Measurements from ENCODE around the gene PRSS1.

PRSS1 gene

DNA sequence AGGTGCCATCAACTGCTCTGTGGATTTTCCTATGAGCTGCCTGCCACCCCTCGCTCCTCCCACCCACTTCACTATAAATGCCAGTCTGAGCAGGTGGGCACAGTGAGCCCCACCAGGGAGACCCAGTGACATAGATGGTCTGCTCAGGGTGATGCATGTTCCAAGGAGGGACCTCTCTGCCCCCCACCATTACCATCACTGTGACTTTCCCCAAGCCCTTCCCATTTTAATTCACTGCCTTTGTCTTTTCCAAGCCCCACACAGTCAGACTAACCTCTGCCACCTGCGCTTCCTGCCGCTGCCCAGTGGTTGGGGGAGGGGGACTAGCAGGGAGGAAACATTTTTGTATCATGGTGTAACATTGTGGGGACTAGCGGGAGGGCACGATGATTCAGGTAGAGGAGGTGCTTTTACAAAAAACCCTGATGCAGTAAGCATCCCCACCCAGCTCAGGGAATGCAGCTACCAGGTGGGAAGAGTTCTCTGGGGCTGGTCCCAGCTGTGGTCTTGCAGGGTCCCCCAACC is 46.1 kb downstream of the PRSS1 start:
- DNase-seq, result no peak

DNA sequence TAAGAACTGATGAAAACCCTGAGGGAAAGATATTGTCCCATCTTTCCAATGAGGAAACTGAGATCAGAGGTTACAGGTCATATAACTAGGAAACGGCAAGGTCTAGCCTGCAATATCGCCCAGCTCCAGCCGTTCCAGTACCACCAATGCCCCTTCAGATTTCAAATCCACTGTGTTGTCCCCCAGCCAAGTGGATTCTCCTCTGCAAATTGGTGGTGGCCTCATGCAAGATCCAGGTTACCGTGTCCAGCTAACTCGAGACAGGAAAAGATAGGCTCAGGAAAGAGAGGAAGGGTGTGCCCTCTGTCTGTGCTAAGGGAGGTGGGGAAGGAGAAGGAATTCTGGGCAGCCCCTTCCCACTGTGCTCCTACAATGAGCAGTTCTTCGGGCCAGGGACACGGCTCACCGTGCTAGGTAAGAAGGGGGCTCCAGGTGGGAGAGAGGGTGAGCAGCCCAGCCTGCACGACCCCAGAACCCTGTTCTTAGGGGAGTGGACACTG is 46.8 kb downstream of the PRSS1 start:
- no peak for DNase-seq

DNA sequence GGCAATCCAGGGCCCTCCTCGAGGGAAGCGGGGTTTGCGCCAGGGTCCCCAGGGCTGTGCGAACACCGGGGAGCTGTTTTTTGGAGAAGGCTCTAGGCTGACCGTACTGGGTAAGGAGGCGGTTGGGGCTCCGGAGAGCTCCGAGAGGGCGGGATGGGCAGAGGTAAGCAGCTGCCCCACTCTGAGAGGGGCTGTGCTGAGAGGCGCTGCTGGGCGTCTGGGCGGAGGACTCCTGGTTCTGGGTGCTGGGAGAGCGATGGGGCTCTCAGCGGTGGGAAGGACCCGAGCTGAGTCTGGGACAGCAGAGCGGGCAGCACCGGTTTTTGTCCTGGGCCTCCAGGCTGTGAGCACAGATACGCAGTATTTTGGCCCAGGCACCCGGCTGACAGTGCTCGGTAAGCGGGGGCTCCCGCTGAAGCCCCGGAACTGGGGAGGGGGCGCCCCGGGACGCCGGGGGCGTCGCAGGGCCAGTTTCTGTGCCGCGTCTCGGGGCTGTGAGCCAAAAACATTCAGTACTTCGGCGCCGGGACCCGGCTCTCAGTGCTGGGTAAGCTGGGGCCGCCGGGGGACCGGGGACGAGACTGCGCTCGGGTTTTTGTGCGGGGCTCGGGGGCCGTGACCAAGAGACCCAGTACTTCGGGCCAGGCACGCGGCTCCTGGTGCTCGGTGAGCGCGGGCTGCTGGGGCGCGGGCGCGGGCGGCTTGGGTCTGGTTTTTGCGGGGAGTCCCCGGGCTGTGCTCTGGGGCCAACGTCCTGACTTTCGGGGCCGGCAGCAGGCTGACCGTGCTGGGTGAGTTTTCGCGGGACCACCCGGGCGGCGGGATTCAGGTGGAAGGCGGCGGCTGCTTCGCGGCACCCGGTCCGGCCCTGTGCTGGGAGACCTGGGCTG is 47.5 kb downstream of the PRSS1 start:
- DNase-seq, result no peak

DNA sequence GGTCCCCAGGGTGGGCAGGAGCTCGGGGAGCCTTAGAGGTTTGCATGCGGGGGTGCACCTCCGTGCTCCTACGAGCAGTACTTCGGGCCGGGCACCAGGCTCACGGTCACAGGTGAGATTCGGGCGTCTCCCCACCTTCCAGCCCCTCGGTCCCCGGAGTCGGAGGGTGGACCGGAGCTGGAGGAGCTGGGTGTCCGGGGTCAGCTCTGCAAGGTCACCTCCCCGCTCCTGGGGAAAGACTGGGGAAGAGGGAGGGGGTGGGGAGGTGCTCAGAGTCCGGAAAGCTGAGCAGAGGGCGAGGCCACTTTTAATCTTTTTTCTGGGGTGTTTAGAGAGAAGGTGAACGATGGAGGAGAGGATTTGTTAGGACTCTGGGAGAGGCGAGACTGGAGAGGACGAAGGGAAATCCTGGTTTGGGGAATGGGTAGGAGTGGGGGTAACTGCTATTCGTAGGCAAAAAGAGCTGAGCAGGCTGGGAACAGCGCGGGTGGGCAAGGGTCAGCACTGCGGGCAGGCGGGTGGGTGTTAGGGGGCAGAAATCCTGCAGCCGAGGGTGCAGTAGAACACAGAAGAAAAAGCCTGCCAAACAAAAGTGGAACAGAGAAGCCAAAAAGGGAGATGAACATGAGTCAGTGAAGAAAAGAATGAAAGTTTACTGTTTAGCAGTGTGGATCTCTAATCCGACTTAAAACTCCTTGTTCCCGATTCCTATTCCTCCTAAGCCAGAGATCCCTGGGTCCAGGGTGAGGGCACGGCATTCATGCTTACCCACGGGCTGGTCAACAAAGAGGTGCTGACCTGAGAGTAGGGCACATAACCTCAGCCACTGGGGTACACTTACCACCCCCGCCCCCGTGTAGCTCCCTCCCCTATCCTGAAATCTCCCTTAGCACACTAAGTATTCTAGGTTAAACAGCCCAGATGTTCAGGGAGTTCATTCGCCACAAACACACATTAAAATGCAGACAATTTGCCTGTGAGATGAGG is 48.4 kb downstream of the PRSS1 start:
- no peak for DNase-seq

DNA sequence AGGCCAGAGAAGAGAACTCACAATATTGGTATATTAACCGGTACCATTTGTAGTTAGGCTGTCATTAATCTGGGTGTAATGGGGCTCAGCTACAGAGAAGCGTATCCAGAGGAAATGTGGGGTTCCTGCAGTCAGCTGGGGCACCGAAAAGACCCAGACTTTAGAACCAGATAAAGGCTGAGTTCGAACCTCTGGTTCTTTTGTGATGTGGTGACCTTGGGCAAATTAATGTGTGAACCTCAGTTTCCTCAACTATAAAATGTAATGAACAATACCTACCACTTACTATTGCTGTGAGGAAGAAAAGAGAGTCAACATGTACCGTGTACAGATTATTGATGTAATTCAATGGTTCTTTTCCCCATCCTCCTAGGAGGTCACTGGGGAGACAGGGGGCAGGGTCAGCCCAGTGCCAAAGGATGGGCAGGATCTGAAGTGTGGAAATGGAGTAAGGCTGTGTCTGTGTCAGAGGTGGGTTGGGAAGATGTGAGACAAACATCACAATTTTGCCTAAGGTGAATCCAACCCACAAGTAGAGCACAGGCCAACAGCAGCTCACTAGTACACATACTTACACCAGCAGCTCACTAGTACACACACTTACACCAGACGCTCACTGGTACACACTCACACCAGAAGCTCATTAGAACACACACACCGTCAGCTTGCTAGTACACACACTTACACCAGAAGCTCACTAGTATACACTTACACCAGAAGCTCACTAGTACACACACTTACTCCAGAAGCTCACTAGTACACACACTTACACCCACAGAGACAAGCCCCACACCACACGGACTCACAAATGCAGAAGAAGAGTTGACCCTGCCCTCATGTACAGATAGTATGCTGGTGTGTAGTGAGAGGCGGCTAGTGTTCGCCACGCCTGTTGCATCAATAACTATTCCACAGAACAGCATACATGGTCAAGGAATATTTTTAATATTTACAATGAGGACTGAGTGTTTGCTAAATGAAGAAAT is 49.5 kb downstream of the PRSS1 start:
- no peak for DNase-seq

DNA sequence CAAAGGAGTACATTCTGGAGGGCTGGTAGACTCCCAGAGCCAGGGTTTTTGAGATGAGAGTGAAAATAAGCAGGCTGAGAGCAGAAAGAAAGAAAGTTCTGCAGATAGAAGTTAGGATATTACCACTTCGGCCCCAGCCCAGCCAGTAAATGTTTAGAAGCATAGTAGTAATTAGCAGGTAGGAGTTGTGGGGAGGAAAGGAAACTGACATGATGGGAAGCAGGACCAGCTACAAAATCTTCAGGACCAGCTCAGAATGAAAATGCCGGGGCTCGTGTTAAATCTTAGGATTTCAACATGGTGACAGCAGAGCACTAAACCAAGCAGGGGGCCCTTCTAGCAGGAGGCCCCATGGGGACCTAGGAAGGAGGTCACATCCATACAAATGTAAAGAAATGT is 50.2 kb downstream of the PRSS1 start:
- DNase-seq, result no peak

DNA sequence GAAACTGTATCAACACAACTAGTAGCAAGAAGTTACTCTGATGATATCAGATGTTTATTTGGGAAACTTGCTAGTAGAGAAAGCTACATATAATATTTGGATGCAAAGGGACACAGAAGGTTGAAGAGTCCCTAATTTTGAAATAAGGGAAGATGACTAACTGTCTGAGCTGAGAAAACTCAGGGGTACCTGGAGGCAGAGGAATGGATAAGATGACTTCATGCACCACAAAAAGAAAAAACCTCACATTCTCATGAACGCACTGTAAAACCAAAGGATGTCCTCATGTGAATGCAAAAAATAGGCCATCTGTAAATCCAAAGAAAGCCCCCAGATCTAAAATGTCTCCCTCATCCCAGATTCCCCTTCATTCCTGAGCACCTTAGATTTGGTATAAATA is 50.8 kb downstream of the PRSS1 start:
- DNase-seq, result no peak

DNA sequence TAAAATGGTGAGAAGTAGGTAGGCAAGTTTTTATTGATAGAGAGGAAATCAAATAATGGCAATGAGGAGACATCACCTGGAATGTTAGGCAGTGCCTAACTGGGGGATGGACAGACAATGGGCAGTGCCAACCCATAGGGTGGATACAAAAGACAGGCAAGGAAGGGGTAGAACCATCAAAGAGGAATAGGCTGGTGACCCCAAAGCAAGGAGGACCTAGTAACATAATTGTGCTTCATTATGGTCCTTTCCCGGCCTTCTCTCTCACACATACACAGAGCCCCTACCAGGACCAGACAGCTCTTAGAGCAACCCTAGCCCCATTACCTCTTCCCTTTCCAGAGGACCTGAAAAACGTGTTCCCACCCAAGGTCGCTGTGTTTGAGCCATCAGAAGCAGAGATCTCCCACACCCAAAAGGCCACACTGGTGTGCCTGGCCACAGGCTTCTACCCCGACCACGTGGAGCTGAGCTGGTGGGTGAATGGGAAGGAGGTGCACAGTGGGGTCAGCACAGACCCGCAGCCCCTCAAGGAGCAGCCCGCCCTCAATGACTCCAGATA is 51.5 kb downstream of the PRSS1 start:
- DNase-seq, result no peak

DNA sequence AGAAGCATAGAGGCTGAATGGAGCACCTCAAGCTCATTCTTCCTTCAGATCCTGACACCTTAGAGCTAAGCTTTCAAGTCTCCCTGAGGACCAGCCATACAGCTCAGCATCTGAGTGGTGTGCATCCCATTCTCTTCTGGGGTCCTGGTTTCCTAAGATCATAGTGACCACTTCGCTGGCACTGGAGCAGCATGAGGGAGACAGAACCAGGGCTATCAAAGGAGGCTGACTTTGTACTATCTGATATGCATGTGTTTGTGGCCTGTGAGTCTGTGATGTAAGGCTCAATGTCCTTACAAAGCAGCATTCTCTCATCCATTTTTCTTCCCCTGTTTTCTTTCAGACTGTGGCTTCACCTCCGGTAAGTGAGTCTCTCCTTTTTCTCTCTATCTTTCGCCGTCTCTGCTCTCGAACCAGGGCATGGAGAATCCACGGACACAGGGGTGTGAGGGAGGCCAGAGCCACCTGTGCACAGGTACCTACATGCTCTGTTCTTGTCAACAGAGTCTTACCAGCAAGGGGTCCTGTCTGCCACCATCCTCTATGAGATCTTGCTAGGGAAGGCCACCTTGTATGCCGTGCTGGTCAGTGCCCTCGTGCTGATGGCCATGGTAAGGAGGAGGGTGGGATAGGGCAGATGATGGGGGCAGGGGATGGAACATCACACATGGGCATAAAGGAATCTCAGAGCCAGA is 52.5 kb downstream of the PRSS1 start:
- DNase-seq, result no peak

DNA sequence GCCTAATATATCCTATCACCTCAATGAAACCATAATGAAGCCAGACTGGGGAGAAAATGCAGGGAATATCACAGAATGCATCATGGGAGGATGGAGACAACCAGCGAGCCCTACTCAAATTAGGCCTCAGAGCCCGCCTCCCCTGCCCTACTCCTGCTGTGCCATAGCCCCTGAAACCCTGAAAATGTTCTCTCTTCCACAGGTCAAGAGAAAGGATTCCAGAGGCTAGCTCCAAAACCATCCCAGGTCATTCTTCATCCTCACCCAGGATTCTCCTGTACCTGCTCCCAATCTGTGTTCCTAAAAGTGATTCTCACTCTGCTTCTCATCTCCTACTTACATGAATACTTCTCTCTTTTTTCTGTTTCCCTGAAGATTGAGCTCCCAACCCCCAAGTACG is 53.0 kb downstream of the PRSS1 start:
- no peak for DNase-seq

Measured in SW 1271 (cell line).